HepG2 (cell line): ENCODE data around the gene SERPINB1. TPM values are rescaled to one million over a fixed set of nuclear protein-coding genes. Genes with fewer than 3 reads are reported as not detected.

Experiments
- ADNP ChIP-seq: sonication (generic); formaldehyde crosslinking; IDR thresholded peaks from 2 replicates; pipeline ENCODE4 v1.4.0; 2020; ENCODE audit warnings: missing genetic modification reagents
- CEBPG ChIP-seq: IDR thresholded peaks from 2 replicates; pipeline ENCODE4 v1.6.1; 2016
- GABPA ChIP-seq, 2 experiments: IDR thresholded peaks; 2 replicates each; pipeline ENCODE4 v1.6.1; 2011 to 2016; ENCODE audit warnings: low read depth in 2 of 2, low read length in 1 of 2, missing biosample characterization in 1 of 2, missing genetic modification characterization in 1 of 2
- MAFF ChIP-seq: IDR thresholded peaks from 2 replicates; pipeline ENCODE4 v1.6.1; 2011; ENCODE audit warnings: low read depth, low read length, improper control_type of control experiment
- MIXL1 ChIP-seq: IDR thresholded peaks from 2 replicates; pipeline ENCODE4 v1.6.1; 2016
- RARG ChIP-seq: sonication (generic); formaldehyde crosslinking; IDR thresholded peaks from 2 replicates; pipeline ENCODE4 v1.4.0; 2020; ENCODE audit warnings: low read depth, mild to moderate bottlenecking, missing genetic modification reagents
- SAP130 ChIP-seq: IDR thresholded peaks from 2 replicates; pipeline ENCODE4 v1.6.1; 2016; ENCODE audit warnings: low read depth
- SMC3 ChIP-seq: IDR thresholded peaks from 2 replicates; pipeline ENCODE4 v1.6.1; 2011; ENCODE audit warnings: low read length, improper control_type of control experiment
- ZNF766 ChIP-seq: sonication (generic); formaldehyde crosslinking; IDR thresholded peaks from 2 replicates; pipeline ENCODE4 v1.5.0; 2020; ENCODE audit warnings: missing genetic modification reagents, borderline replicate concordance
- polyA plus RNA-seq, 8 experiments: library from polyadenylated mRNA; depleted of rRNA in 3 of 8; stranded (reverse) in 7 of 8; unstranded in 1 of 8; fragments of >200 nt; fragmentation: Illumina TruSeq in 4 of 8; extraction: Trizol in 4 of 8; gene quantifications; 2 replicates each; pipeline versions ENCODE4 v1.2.1 to v1.2.3, GENCODE V29; 2011 to 2016; ENCODE audit warnings: low read depth in 4 of 8, missing spikeins in 1 of 8, mixed read lengths in 1 of 8; ENCODE audit not compliant: insufficient read depth in 1 of 8
- total RNA-seq, 5 experiments: library from RNA; depleted of rRNA; stranded (reverse); fragments of >200 nt; fragmentation: Illumina TruSeq; extraction: Trizol; gene quantifications; 2 replicates each; pipeline ENCODE4 v1.2.3, GENCODE V29; 2016; ENCODE audit warnings: low read depth in 1 of 5
- TF ChIP-seq, protein P1 (sequence below): sonication (generic); formaldehyde crosslinking; IDR thresholded peaks from 2 replicates; pipeline ENCODE4 v1.4.0; 2020; ENCODE audit warnings: missing genetic modification reagents, borderline replicate concordance
- TF ChIP-seq, protein P2 (sequence below): sonication (generic); formaldehyde crosslinking; IDR thresholded peaks from 2 replicates; pipeline ENCODE4 v1.4.0; 2020; ENCODE audit warnings: missing genetic modification reagents
- TF ChIP-seq, protein P3 (sequence below): sonication (generic); formaldehyde crosslinking; IDR thresholded peaks from 2 replicates; pipeline ENCODE4 v1.5.0; 2020; ENCODE audit warnings: mild to moderate bottlenecking, missing genetic modification reagents, borderline replicate concordance
- TF ChIP-seq, protein P4 (sequence below): sonication (generic); formaldehyde crosslinking; IDR thresholded peaks from 2 replicates; pipeline ENCODE4 v1.9.0; 2021; ENCODE audit warnings: missing genetic modification reagents, borderline replicate concordance
- TF ChIP-seq, protein P5 (sequence below): sonication (generic); formaldehyde crosslinking; conservative IDR thresholded peaks from 2 replicates; pipeline ENCODE4 v1.4.0; 2020; ENCODE audit warnings: missing genetic modification reagents

SERPINB1 gene
- total and polyA plus RNA-seq, 2 of the 13 experiments (the other 11 are each of a cell fraction or from before 2014, with no cell fraction given) = 41.4 to 60.5 TPM

DNA sequence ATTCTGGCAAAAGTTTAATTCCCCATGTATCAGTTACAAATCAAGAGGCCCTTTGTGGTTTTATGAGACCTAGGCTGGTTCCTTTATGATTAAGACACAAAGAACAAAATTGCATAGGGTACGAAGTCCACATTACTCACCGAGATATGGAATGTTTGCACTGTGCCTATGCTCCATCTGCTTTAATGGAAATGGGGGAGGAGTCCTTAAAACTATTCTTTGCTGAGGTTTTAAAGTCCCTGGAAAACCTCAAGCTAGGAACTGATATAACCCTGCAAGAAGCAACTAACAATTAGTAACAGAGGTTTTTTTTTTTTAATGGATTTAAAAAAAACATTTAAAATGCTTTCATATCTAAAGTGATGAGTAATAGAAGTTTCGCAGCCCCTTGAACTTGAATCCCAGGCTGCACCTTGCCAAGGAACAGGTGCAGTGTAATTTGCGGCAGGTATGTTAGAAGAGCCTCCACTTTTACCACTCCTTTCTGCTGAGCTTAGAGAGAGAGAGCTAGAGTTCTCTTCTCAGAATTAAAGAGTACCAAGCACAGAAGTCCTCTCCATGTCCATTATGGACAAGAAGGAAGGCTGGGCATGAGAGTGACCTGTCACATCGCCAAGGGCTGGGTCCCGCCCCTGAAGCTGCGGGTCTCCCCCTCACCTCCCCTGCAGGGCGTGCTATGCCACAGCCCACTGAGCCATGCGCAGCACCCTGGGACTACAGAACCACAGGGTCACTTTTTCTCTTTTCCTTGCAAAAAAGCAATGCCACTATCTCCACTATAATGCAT, 2.3 kb downstream of the SERPINB1 start (continued):
- TF ChIP-seq, protein P1, sequence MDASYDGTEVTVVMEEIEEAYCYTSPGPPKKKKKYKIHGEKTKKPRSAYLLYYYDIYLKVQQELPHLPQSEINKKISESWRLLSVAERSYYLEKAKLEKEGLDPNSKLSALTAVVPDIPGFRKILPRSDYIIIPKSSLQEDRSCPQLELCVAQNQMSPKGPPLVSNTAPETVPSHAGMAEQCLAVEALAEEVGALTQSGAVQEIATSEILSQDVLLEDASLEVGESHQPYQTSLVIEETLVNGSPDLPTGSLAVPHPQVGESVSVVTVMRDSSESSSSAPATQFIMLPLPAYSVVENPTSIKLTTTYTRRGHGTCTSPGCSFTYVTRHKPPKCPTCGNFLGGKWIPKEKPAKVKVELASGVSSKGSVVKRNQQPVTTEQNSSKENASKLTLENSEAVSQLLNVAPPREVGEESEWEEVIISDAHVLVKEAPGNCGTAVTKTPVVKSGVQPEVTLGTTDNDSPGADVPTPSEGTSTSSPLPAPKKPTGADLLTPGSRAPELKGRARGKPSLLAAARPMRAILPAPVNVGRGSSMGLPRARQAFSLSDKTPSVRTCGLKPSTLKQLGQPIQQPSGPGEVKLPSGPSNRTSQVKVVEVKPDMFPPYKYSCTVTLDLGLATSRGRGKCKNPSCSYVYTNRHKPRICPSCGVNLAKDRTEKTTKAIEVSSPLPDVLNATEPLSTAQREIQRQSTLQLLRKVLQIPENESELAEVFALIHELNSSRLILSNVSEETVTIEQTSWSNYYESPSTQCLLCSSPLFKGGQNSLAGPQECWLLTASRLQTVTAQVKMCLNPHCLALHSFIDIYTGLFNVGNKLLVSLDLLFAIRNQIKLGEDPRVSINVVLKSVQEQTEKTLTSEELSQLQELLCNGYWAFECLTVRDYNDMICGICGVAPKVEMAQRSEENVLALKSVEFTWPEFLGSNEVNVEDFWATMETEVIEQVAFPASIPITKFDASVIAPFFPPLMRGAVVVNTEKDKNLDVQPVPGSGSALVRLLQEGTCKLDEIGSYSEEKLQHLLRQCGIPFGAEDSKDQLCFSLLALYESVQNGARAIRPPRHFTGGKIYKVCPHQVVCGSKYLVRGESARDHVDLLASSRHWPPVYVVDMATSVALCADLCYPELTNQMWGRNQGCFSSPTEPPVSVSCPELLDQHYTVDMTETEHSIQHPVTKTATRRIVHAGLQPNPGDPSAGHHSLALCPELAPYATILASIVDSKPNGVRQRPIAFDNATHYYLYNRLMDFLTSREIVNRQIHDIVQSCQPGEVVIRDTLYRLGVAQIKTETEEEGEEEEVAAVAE (CRISPR knock-in tag) = peak; percentile 11; the same call in 1 of the 2 replicates
- peak; percentile 92 for TF ChIP-seq CEBPG (CRISPR knock-in tag)
- peak; percentile 90 for TF ChIP-seq SAP130
- no peak for TF ChIP-seq ZNF766 (CRISPR knock-in tag)
- TF ChIP-seq MIXL1 (CRISPR knock-in tag) = peak; percentile 91
- no peak for TF ChIP-seq GABPA (IDR thresholded peaks at IDR 0.05; ENCODE audit: low read depth, low read length)
- TF ChIP-seq GABPA (CRISPR knock-in tag; IDR thresholded peaks at IDR 0.05; ENCODE audit: low read depth) = peak; percentile 31; the same call in 1 of the 2 replicates
- TF ChIP-seq ADNP (CRISPR knock-in tag) = no peak
- TF ChIP-seq, protein P2, sequence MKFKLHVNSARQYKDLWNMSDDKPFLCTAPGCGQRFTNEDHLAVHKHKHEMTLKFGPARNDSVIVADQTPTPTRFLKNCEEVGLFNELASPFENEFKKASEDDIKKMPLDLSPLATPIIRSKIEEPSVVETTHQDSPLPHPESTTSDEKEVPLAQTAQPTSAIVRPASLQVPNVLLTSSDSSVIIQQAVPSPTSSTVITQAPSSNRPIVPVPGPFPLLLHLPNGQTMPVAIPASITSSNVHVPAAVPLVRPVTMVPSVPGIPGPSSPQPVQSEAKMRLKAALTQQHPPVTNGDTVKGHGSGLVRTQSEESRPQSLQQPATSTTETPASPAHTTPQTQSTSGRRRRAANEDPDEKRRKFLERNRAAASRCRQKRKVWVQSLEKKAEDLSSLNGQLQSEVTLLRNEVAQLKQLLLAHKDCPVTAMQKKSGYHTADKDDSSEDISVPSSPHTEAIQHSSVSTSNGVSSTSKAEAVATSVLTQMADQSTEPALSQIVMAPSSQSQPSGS (CRISPR knock-in tag) = peak; percentile 76; the same call in 1 of the 2 replicates
- TF ChIP-seq, protein P3, sequence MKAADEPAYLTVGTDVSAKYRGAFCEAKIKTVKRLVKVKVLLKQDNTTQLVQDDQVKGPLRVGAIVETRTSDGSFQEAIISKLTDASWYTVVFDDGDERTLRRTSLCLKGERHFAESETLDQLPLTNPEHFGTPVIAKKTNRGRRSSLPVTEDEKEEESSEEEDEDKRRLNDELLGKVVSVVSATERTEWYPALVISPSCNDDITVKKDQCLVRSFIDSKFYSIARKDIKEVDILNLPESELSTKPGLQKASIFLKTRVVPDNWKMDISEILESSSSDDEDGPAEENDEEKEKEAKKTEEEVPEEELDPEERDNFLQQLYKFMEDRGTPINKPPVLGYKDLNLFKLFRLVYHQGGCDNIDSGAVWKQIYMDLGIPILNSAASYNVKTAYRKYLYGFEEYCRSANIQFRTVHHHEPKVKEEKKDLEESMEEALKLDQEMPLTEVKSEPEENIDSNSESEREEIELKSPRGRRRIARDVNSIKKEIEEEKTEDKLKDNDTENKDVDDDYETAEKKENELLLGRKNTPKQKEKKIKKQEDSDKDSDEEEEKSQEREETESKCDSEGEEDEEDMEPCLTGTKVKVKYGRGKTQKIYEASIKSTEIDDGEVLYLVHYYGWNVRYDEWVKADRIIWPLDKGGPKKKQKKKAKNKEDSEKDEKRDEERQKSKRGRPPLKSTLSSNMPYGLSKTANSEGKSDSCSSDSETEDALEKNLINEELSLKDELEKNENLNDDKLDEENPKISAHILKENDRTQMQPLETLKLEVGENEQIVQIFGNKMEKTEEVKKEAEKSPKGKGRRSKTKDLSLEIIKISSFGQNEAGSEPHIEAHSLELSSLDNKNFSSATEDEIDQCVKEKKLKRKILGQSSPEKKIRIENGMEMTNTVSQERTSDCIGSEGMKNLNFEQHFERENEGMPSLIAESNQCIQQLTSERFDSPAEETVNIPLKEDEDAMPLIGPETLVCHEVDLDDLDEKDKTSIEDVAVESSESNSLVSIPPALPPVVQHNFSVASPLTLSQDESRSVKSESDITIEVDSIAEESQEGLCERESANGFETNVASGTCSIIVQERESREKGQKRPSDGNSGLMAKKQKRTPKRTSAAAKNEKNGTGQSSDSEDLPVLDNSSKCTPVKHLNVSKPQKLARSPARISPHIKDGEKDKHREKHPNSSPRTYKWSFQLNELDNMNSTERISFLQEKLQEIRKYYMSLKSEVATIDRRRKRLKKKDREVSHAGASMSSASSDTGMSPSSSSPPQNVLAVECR (CRISPR knock-in tag) = 0 out of 2 replicates have a peak, but pooled peaks have one; percentile 24
- TF ChIP-seq, protein P4, sequence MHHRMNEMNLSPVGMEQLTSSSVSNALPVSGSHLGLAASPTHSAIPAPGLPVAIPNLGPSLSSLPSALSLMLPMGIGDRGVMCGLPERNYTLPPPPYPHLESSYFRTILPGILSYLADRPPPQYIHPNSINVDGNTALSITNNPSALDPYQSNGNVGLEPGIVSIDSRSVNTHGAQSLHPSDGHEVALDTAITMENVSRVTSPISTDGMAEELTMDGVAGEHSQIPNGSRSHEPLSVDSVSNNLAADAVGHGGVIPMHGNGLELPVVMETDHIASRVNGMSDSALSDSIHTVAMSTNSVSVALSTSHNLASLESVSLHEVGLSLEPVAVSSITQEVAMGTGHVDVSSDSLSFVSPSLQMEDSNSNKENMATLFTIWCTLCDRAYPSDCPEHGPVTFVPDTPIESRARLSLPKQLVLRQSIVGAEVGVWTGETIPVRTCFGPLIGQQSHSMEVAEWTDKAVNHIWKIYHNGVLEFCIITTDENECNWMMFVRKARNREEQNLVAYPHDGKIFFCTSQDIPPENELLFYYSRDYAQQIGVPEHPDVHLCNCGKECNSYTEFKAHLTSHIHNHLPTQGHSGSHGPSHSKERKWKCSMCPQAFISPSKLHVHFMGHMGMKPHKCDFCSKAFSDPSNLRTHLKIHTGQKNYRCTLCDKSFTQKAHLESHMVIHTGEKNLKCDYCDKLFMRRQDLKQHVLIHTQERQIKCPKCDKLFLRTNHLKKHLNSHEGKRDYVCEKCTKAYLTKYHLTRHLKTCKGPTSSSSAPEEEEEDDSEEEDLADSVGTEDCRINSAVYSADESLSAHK (CRISPR knock-in tag) = peak; percentile 98; the same call in 1 of the 2 replicates
- TF ChIP-seq, protein P5, sequence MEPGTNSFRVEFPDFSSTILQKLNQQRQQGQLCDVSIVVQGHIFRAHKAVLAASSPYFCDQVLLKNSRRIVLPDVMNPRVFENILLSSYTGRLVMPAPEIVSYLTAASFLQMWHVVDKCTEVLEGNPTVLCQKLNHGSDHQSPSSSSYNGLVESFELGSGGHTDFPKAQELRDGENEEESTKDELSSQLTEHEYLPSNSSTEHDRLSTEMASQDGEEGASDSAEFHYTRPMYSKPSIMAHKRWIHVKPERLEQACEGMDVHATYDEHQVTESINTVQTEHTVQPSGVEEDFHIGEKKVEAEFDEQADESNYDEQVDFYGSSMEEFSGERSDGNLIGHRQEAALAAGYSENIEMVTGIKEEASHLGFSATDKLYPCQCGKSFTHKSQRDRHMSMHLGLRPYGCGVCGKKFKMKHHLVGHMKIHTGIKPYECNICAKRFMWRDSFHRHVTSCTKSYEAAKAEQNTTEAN (CRISPR knock-in tag) = 0 out of 2 replicates have a peak, but pooled peaks have one; percentile 14
- no peak for TF ChIP-seq RARG (CRISPR knock-in tag)
- TF ChIP-seq SMC3 = no peak
- TF ChIP-seq MAFF = 0 out of 2 replicates have a peak, but pooled peaks have one; percentile 42
